ENCODE results near the gene SMG7.

Gene SMG7

DNA sequence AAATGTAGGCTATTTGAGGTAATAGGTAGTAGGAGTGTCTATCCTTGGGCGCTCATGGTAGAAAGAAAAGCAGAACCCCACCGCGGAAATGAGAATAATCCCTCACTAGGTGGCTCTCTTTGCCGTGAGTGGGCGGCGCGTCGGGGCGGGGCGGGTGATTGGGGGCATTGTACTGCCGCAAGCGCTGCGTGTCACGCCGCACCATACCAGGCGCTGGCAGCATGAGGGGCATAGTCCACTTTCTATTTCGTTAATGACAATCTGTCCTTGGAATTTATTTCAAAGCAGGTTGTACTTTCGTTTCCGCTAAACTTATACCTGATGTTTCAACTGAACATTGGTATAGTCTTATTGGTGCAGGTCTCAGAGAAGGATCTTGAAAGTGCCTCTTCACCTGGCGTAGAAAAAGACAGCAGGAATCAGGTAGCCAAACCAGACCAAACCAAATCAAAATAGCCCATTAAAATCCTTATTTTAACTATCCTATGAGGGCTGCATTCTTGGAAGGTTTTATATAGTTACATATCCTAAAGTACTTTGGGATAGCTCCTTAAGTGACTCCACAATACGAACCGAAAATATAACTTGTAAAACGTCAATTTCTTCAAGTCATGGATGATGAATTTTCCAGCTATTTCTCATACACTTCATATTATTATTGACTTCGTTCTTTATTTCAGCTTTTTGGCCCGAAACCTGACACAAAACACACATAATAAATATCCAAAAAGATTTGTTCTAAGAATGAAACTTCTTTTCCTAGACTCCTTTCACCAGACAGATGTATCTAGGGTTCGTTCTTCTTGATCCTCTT, 1.9 kb upstream of the SMG7 start:
- DNase-seq, result peak; percentile 84

DNA sequence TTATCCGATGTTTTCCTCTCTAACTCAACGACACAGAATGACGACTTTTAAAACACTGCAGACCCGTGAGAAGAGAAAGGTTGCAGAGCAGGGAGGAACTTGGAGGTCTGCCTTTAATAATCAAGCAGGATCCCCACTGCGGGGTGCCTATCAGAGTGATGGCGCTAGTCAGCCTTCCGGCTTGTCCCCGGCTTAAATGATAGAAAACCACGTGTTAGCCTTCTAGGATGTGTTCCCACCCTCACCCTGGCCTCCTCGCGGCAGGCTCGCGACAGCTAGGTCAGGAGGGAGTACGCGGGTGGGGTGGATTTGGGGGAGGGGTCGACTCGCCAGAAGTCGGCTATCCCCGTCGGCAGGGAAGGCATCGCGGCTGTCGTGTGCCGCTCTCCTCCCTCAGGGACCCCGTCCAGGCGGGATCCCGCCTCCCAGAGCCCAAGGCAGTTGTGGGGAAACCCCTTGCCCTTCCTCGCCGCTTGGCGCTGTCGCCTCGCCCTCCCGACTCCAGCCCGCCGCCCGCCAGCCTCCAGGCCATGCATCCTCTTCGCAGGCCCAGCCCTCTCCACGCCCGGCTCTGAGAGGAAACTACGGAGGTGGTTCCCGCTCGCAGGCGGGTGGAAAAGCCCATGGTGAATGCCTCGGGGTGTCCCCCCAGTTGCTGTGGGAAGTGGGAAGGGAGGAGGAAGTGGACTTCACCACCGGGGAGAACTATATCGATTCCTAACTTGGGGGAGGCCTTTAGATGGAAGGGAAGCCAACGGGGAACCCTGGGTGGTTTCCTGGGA, 1.1 kb upstream of the SMG7 start:
- peak; percentile 87 for DNase-seq

DNA sequence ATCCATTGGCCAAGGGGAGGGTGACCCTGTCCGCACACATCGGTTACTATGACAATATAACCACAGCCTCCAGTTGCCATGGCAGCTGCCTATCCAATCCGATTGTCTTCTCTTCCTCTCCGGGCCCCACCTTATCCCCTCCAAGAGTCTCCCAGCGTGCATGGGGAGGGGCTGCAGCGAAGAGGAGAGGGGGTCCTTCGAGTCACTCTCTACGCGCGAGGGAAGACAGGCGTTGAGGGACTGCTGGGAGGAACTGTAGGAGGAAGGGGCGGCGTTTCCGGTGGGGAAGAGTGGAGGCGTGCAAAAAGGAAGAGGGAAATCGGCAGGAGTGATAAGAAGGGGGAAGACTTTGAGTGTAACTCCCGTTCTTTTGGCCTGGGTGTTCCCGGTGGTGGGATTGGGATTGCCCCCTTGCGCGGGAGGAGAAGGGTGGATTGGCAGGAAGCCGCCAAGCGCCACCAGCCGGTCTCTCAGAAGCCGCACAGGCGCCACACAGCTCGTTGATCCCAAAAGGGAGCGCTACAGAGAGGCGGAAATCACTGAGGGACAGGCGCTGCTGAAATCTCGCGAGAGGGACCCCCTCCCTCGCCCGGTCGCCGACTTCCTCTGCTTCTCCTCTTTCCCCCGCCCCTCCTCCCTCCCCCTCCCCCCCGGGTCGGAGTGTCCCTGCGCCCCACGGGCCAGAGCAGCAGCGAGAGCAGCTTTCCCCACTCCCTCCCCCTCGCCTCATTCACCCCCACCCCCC, 384 bp upstream of the SMG7 start:
- peak; percentile 96 for DNase-seq

DNA sequence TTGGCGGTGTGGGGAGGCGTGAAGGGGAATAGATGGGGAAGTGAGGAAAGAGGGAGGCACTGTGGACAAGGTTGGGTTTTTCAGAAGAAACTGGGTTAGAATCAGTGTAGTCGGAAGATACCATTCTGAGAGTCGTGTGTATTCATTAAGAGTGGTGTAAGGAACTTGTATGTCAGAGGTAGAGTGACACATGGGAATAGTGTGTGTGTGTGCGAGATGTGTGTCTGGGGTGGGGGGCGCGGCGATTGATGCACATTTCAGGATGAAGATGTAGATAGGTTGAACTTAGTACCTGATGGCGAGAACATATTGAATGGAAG, 878 bp downstream of the SMG7 start:
- no peak for DNase-seq

DNA sequence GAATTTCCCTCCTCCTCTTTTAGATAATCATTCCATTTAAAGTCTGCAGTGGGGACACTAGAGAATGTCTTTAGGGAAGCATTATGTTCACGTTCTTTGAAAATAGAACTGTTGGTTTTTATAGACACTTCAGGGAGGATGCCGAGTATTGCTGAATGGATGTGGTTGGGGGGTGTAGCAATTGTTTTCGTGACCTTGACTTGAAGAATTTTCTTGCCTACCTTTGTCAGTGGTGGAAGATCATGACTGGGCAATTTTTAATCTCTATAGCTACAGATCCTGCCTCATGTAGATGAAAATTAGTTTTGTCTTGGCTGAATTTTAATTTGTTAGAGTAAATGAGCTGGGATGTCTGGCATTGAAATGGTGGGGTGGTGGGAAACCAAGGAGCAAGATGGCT, 3.8 kb downstream of the SMG7 start:
- DNase-seq, result no peak

GRCh38 chr1:183477986-183478781, 5.9 kb downstream of the SMG7 start:
- no peak for DNase-seq

GRCh38 chr1:183480971-183481441, 8.7 kb downstream of the SMG7 start:
- no peak for DNase-seq

- no peak for DNase-seq
Observed at GRCh38 chr1:183483224-183483623, 10.9 kb downstream of the SMG7 start.

GRCh38 chr1:183484254-183484653, 12.0 kb downstream of the SMG7 start:
- DNase-seq, result no peak

- DNase-seq, result no peak
Observed at GRCh38 chr1:183484851-183485250, 12.6 kb downstream of the SMG7 start.

- no peak for DNase-seq
Observed at GRCh38 chr1:183487674-183488442, 15.6 kb downstream of the SMG7 start.

GRCh38 chr1:183490932-183491331, 18.6 kb downstream of the SMG7 start:
- no peak for DNase-seq

DNA sequence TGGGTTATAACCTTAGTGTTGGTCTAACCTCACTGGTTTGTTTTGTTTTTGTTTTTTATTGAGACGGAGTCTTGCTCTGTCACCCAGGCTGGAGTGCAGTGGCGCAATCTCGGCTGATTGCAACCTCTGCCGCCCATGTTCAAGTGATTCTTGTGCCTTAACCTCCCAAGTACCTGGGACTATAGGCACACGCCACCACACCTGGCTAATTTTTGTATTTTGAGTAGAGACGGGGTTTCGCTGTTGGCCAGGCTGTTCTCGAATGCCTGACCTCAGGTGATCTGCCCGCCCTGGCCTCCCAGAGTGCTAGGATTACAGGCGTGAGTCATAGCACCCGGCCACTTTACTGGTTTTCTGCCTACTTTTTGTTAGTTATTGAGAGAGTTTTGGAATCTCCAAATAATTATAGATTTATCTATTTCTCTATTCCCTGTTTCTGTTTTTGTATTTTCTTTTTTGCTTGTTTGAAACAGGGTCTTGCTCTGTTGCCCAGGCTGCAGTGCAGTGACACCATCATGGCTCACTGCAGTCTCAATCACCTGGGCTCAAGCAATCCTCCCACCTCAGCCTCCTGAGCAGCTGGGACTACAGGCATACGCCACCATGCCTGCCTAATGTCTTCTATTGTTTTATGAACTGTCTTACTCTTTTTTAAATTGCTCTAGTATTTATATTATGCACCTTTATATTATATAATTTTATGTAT, 21.4 kb downstream of the SMG7 start:
- no peak for DNase-seq

DNA sequence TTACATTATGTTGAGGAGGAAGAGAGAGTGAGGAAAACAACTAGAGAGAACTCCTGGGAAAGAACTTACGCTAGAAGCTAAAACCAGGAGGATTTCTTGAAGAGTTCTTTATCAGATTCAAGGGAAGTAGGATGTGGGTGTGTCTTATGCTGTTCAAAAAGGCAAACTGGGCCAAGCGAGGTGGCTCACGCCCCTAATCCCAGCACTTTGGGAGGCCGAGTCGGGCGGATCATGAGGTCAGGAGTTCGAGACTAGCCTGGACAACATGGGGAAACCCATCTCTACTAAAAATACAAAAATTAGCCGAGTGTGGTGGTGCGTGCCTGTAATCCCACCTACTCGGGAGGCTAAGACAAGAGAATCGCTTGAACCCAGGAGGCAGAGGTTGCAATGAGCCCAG, 23.1 kb downstream of the SMG7 start:
- DNase-seq, result no peak

GRCh38 chr1:183497218-183497617, 24.9 kb downstream of the SMG7 start:
- no peak for DNase-seq

DNA sequence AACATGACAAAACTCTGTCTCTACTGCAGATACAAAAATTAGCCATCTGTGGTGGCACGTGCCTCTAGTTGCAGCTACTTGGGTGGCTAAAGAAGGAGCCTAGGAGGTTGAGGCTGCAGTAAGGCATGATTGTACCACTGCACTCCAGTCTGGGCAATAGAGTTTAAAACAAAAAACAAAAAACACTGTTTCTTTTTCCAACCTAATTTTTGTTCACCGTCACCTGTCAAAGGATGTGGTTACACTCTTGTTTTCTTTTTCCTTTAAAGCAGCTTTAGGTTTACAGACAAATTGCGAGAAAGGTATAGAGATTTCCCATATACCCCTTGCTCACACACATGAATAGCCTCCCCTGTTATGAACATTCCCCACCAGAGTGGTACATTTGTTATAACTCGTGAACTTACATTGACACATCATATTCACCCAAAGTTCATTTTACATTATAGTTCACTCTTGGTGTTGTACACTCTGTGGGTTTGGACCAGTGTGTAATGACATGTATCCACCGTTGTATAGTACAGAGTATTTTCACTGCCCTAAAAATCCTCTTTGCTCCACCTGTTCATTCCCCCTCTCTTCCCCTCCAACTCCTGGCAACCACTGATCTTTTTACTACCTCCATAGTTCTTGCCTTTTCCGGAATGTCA, 26.2 kb downstream of the SMG7 start:
- no peak for DNase-seq

DNA sequence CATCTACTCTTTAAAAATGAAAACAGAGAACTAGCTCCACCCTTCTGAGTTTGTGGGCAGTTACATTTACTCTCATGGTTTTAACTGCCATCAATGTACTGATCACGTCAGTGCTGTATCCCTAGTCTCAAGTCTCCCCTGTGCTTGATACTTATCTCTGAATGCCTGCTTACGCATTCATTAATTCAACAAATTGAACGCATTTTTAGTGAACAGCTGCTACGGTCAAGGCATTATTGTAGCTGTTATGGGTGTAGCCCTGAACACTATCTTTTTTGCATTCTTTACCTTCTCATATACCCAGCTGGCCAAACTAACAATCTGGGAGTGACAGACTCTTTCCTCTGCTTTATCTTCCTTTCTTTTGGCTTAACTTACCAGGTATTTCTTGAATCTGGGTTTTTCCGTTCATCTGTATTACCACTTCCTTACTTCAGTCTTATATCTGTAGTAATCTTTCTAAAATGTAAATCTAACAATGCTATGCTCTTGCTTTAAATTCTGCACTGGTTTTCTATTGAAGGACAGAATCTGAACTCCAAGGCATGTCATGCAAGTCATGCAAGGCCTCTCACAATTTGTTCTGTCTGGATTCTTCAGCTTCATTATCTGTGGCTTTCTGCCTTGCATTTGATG, 33.3 kb downstream of the SMG7 start:
- DNase-seq, result no peak

GRCh38 chr1:183506561-183506960, 34.3 kb downstream of the SMG7 start:
- no peak for DNase-seq

DNA sequence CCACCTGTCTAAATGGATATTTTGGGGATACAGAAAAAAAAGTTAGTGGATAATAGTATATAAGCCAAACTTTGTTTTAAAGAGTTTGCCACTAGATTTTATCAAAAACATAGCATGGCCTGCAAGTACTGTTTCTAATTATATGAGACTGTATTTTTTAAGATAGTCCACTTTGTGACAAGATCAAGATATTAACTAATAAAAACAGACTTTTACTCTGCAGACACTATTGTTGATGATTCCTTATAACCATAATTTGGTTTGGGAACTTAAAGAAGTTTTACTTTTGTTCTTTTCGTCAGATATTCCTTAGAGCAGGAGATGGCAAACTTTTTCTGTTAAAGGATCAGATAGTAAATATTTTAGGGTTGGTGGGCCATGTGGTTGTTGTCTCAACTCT, 36.4 kb downstream of the SMG7 start:
- DNase-seq, result no peak

- DNase-seq, result no peak
Observed at GRCh38 chr1:183512450-183512849, 40.2 kb downstream of the SMG7 start.

Data from midbrain (tissue), 1 donor.